Measurements from ENCODE around the gene ELMOD3.

- peak; percentile 83 to 95 for TF ChIP-seq POLR2A (IDR thresholded peaks at IDR 0.05)
- peak in 1 of 4 experiments; percentile 6 for TF ChIP-seq CTCF (IDR thresholded peaks at IDR 0.05)
Measured at GRCh38 chr2:85437488-85438200, 83.1 kb downstream of the ELMOD3 start.
